Fibroblast of gingiva (primary cell): ENCODE results near the gene HGF.

Source experiments
- DNase-seq: peaks from one replicate; pipeline ENCODE4 v3.0.0-alpha.2; 2011; ENCODE audit warnings: low read depth

Gene HGF

GRCh38 chr7:81682873-81683272 lies 87.0 kb downstream of the HGF start:
- no peak for DNase-seq

- no peak for DNase-seq
These were observed 89.7 kb downstream of the HGF start for GRCh38 chr7:81680120-81680519.

- DNase-seq: peak; percentile 71
These were observed 93.0 kb downstream of the HGF start for GRCh38 chr7:81676813-81677212.

- DNase-seq: peak; percentile 21
These were observed 93.6 kb downstream of the HGF start for GRCh38 chr7:81676105-81676811.

GRCh38 chr7:81674431-81674830 lies 95.4 kb downstream of the HGF start:
- no peak for DNase-seq

- DNase-seq: no peak
These were observed 97.0 kb downstream of the HGF start for GRCh38 chr7:81672872-81673271.

- DNase-seq: no peak
These were observed 100.3 kb downstream of the HGF start for GRCh38 chr7:81669476-81670105.

- DNase-seq: no peak
These were observed 103.6 kb downstream of the HGF start for GRCh38 chr7:81666209-81666608.

GRCh38 chr7:81665236-81665635 lies 104.6 kb downstream of the HGF start:
- DNase-seq: no peak

GRCh38 chr7:81664304-81664703 lies 105.5 kb downstream of the HGF start:
- DNase-seq: no peak

- peak; percentile 33 for DNase-seq
These were observed 107.3 kb downstream of the HGF start for GRCh38 chr7:81662531-81662930.

GRCh38 chr7:81659697-81660395 lies 110.0 kb downstream of the HGF start:
- no peak for DNase-seq

GRCh38 chr7:81657551-81657950 lies 112.3 kb downstream of the HGF start:
- peak; percentile 18 for DNase-seq

- DNase-seq: no peak
These were observed 114.6 kb downstream of the HGF start for GRCh38 chr7:81655271-81655670.

- DNase-seq: no peak
These were observed 117.6 kb downstream of the HGF start for GRCh38 chr7:81652225-81652624.
